DMS53 treated with DMSO at 0.1 percent for 48 hours (cell line): ENCODE measurements around the gene ZNF165.
A peak's percentile ranks its signal among the peaks of the same experiment; 100 is the strongest.
"Not testable (repeated sequence)": the region's sequence is repeated elsewhere in the genome, so short reads cannot be mapped to it uniquely, and the experiment has no call there.

Experiments used
- DNase-seq: peaks from one replicate; lab custom pipeline; 2025; ENCODE audit not compliant: unreplicated experiment; lab: John Stamatoyannopoulos, UW

Gene ZNF165

DNA sequence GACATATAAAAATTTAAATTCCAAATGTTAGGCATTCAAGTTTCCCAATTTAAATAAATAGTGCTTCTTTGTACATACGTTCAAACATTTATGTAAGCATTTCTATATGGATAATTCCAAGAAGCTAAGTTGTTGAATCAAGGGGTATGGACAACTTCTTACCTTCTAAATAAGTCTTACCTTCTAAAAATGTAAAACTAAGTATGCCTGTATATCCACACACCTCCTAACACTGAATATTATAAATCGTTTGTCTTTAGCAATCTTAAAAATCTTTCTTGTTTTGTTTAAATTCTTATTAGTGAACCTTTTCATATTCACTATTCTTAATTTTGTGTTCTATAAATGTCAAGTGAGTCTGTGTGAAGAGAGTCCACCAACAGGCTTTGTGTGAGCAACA lies 41.5 kb downstream of the ZNF165 start:
- no peak for DNase-seq

DNA sequence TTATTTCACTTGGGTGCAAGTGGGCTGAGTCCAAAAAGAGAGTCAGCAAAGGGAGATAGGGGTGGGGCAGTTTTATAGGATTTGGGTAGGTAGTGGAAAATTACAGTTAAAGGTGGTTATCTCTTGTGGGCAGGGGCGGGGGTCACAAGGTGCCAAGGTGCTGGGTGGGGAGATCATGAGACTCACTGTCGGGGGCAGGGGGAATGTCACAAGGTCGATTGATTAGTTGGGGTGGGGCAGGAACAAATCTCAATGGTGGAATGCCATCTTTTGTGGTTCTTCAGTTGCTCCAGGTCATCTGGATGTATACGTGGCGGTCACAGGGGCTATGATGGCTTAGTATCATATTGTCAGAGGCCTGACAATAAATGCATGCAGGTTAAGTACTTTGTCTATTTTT lies 41.9 kb downstream of the ZNF165 start:
- not testable (repeated sequence) for DNase-seq

DNA sequence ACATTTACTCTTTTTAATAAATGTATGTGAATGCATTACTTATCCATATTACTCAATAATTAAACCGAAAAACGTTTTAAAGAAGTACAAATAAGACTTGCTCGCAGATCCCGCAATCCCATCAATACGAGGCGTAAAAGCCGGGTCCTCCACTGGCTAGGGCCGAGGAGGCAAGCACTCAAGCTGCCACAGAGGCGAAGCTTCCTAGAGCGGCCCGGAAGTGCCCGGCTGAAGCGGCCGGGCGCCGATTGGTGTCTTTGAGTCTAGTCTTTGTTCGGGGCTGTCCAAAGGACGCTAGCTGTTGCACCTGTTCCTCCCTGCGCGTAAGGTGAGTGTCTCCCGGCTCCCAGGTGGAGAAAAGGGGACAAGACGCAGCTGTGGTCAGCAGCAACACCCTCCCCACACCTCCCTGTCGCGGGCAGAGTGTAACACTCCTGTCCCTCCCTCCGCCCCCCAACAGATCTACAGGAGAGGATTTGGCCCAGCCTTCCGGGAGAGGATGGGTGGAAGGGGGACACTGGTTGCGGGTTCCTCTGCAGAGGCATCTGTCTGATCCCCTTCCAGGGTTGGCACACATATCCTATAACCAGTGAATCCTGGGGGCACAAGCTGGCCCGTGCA lies 44.1 kb downstream of the ZNF165 start, which contains the start of gene ZSCAN16:
TSS of gene ZSCAN16 (plus strand) at position 260 of the 621 bp plus-strand sequence. CDS start 835 bp downstream, outside the sequence.
- peak; percentile 90 for DNase-seq

DNA sequence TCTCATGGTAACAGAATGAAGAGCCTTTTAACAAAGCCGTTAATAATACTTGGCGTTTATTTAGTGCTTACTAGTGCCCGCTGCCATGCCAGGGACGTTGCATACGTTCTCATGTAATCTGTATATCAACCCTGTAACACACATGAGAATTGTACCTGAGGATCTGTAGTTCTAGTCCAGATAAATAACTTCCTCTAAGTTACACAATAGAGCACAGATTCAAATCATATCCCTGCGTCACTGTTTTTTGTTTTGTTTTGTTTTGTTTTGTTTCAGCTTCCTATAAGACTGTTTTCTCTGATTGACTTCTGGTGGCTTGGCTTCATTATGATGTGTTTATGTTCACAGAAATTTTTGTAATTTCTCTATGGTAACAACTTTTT lies 44.6 kb downstream of the ZNF165 start:
- no peak for DNase-seq

DNA sequence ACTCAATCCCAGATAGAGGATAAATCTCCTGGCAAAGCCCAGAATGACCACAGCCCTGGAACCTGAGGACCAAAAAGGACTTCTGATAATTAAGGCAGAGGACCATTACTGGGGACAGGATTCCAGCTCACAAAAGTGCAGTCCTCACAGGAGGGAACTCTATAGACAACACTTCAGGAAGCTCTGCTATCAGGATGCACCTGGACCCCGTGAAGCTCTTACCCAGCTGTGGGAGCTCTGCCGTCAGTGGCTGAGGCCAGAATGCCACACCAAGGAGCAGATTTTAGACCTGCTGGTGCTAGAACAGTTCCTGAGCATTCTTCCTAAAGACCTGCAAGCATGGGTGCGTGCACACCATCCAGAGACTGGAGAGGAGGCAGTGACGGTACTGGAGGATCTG lies 45.0 kb downstream of the ZNF165 start:
- DNase-seq, result no peak

DNA sequence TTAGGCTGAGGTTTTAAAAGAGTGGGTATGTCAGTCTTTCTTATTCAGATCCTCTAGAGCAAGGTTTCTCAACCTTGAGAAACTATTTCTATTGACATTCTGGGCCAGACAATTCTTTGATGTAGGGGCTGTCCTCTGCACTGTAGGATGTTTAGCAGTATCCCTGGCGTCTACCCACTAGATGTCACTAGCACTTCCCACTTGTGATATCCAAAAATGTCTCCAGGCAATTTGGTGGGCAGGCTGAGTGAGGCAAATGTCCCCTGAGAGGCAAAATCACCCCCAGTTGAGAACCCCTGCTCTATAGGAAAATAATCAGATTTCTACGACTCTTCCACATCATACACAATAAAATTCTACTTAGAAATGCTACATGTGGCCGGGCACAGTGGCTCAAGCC lies 53.6 kb downstream of the ZNF165 start:
- peak; percentile 14 for DNase-seq

DNA sequence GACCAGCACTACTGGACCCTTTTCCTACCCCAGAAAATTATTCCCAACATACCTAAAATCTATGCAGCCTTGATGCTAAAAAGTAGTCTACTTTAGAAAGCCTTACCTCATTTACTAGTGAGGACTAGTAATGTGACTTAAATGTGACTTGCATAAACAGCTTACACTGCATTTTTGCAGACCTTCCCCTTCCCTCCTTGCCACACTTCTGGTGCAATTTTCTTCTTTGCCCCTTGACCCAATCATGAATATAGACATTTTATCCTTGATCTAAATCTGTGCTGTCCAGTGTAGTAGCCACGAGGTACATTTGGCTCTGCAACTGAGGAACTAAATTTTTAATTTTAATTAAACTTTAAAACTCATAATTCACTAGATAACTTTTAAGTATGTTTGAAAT lies 54.3 kb downstream of the ZNF165 start:
- DNase-seq, result no peak

DNA sequence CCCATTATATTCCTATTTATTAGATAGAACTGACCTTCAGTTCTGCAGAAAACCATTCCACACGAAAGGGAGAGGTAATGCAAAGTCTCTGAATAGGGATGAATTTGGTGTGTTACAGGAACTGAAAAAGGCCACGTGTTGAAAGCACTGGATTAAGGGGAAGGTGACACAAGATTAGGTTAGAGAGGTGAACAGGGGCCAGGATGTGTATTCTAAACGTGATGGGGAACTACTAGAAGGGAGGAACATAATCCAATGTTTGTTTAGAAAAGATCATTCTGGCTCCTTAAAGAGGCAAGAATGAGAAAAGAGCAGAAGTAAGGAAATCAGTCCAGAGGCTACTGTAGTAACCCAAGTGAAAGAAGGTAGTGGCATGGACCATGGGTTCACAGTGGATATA lies 55.0 kb downstream of the ZNF165 start:
- no peak for DNase-seq

DNA sequence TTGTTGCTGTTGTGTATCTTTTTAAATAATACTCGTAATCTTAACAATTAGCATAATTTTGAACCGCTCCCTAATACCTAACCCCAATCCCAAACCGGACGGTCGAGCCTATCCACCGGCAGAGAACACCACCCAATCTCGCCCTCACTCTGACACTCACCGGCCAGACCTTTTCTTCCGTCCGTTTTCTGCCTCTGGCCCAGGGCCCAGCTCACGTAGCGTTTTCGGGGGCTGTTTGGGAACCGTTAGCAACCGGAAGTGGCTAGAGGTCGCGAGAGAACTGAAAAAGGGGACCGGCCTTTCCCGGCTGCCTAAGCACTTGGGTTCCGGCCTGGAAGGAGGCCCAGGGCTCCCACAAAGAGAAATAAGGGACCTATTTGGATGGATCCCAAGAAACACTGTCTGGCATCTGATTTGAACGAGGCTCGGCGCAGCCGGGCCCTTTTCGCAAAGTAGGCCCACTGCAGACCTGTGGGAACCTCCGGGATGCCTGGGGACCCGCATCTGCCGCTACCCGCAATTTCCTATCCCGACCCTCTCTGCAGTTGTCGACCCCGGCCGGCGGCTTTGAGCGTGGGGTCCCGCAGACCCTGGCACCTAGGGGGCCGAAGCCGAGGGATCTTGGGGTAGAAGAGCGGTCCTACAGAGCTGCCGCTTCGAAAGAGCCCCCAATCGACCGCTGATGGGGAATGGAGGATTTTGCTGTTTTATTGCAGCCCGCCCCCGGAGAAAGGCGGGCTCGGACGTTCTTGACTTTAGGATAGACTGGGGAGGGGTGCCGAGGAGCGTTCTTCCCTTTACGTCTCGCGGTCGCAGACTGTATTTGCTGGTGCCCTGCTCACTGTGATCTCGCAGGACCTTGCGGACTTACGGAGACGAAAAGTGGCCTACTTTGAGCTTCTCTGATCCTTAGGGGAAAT lies 56.5 kb downstream of the ZNF165 start:
- peak; percentile 81 for DNase-seq

DNA sequence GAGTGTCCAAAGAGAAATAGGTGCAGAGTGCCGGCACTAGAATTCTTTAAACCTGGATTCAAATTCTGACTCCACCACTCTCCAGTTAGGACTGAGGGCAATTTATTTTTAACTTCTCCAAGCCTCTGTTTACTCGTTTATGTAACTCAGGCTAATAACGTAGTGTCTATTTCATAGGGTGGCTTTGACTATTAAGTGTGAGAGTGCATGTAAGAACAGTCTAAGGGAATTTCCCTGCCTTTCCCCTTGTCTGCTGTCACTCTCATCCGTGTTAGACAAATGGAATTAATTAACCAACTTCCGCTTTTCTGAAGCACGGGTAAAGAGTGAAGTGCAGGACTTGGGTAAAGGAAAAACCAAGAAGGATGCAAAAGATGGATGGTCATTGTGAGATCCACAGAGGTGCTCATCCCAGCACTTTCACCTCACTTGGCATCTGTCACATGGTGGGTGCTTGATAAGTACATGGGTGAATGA lies 57.2 kb downstream of the ZNF165 start:
- no peak for DNase-seq
